Measurements from ENCODE around the gene ZSCAN29. TPM values are rescaled to one million over a fixed set of nuclear protein-coding genes. Genes with fewer than 3 reads are reported as not detected.

Gene ZSCAN29
- total and polyA plus RNA-seq, 2 of the 13 experiments (the other 11 are each of a cell fraction or from before 2014, with no cell fraction given) = 8.3 to 27.4 TPM

- POLR2A ChIA-PET = interaction anchor here (3.3 kb wide), 1 partner anchor 9 kb away, joined by 16 read pairs; the partner anchor contains the start of genes TUBGCP4 and ZSCAN29
- no peaks in the 10 kb centered on the region for H3K27me3 ChIP-seq (ENCODE audit: control insufficient read depth in 1 of 2, insufficient read depth in 2 of 2, low read length in 2 of 2)
- no peak overlapping the region for H3K4me3 ChIP-seq (replicated peaks in 1 of 3; ENCODE audit: insufficient read depth in 1 of 3, low read depth in 2 of 3, low read length in 3 of 3)
- peaks cover 11 to 56% of the 10 kb centered on the region in 2 experiments for H3K36me3 ChIP-seq (replicated peaks in 1 of 2; ENCODE audit: control insufficient read depth in 1 of 2, insufficient read depth in 2 of 2, low read length in 2 of 2)
- FAIRE-seq (no peak), DNase-seq (ENCODE audit: low spot score) (no peak), ATAC-seq (no peak)
- no peak overlapping the region for H2AFZ ChIP-seq (ENCODE audit: low read length)
- in situ Hi-C loops (cut with HindIII; ENCODE audit: extremely low pct_ligation_motif_present, low pct_unique_long_range_greater_than_20kb) = no loop called here
- H3K9ac ChIP-seq (ENCODE audit: insufficient read depth, low read depth, low read length) = no peak overlapping the region
- H3K9me3 ChIP-seq (ENCODE audit: low read length) = no peaks in the 10 kb centered on the region
- TF ChIP-seq MAFF (IDR thresholded peaks at IDR 0.05; ENCODE audit: low read depth, low read length) (peak; percentile 52; the same call in 1 of the 2 replicates), SP140L (CRISPR knock-in tag; IDR thresholded peaks at IDR 0.05; ENCODE audit: borderline replicate concordance) (no peak), ZNF20 (CRISPR knock-in tag; IDR thresholded peaks at IDR 0.05) (no peak), ZNF547 (CRISPR knock-in tag; IDR thresholded peaks at IDR 0.05) (no peak), DPF2 (CRISPR knock-in tag; IDR thresholded peaks at IDR 0.05; ENCODE audit: borderline replicate concordance, low read depth) (no peak), SPEN (CRISPR knock-in tag; IDR thresholded peaks at IDR 0.05; ENCODE audit: low read depth) (no peak), MAFK (conservative IDR thresholded peaks at IDR 0.05 in 1 of 2, IDR thresholded peaks at IDR 0.05 in 1 of 2; ENCODE audit: low read length in 2 of 2) (peak; percentile 39 to 60; a peak in 3 of 4 replicates), EHMT2 (IDR thresholded peaks at IDR 0.05; ENCODE audit: borderline replicate concordance, low read depth, low read length) (no peak), YEATS4 (CRISPR knock-in tag; IDR thresholded peaks at IDR 0.05; ENCODE audit: borderline replicate concordance) (no peak), ZNF276 (CRISPR knock-in tag; IDR thresholded peaks at IDR 0.05; ENCODE audit: low read depth) (no peak), ZC3H4 (CRISPR knock-in tag; IDR thresholded peaks at IDR 0.05; ENCODE audit: borderline replicate concordance) (no peak), RFXANK (CRISPR knock-in tag; IDR thresholded peaks at IDR 0.05) (no peak)
- H3K4me2 ChIP-seq (ENCODE audit: low read depth, low read length) = no peak overlapping the region
- intact Hi-C loops (cut with micrococcal nuclease; ENCODE audit: unreplicated experiment) = no loop called here
- peaks cover 14% of the 10 kb centered on the region for H3K4me1 ChIP-seq (ENCODE audit: insufficient read depth, low read length)
- no peak overlapping the region for H3K27ac ChIP-seq (ENCODE audit: extremely low read length, insufficient read depth, low read length)
- WGBS (ENCODE audit: low lambda C conversion rate) = 96% methylated on average over 7 of the region's 7 CpGs
- CTCF ChIA-PET (ENCODE audit: low intra/inter-chr PET ratio, low total read pairs) = no interaction called here
- BruUV-seq (replicated peaks) = TSS peak; percentile 39
- peaks cover 3% of the 10 kb centered on the region; the same call in 1 of the 2 replicates for H4K20me1 ChIP-seq (ENCODE audit: insufficient read depth, low read length)
- H3K79me2 ChIP-seq (ENCODE audit: insufficient read depth, low read length) = no peaks in the 10 kb centered on the region
Observed at GRCh38 chr15:43361313-43361903, 9.4 kb downstream of the ZSCAN29 start.

All from HepG2 (cell line).